HEK293 (cell line): ENCODE measurements around the gene KCNK3.

Experiments
- GLIS1 ChIP-seq: fragments of 450-650 bp; formaldehyde crosslinking; IDR thresholded peaks from 2 replicates; pipeline ENCODE4 v1.5.1; 2016; ENCODE audit warnings: missing biosample characterization, missing genetic modification characterization
- SETDB1 ChIP-seq: IDR thresholded peaks from one replicate; pipeline ENCODE4 v1.6.1; 2017; ENCODE audit warnings: mild to moderate bottlenecking, low read length, moderate library complexity, mixed read lengths; ENCODE audit not compliant: insufficient read length
- YY2 ChIP-seq: fragments of 450-650 bp; formaldehyde crosslinking; IDR thresholded peaks from 2 replicates; pipeline ENCODE4 v1.5.1; 2016; ENCODE audit warnings: missing biosample characterization, missing genetic modification characterization
- ZBTB1 ChIP-seq: fragments of 450-650 bp; formaldehyde crosslinking; IDR thresholded peaks from 2 replicates; pipeline ENCODE4 v1.5.1; 2016; ENCODE audit warnings: missing biosample characterization, missing genetic modification characterization
- ZFHX2 ChIP-seq: fragments of 450-650 bp; formaldehyde crosslinking; conservative IDR thresholded peaks from 2 replicates; pipeline ENCODE4 v1.5.1; 2016; ENCODE audit warnings: missing biosample characterization, missing genetic modification characterization
- ZNF146 ChIP-seq: fragments of 450-650 bp; formaldehyde crosslinking; IDR thresholded peaks from 2 replicates; pipeline ENCODE4 v1.5.1; 2016; ENCODE audit warnings: missing biosample characterization, missing genetic modification characterization
- ZNF148 ChIP-seq: fragments of 450-650 bp; formaldehyde crosslinking; IDR thresholded peaks from 2 replicates; pipeline ENCODE4 v1.5.0; 2017; ENCODE audit warnings: missing biosample characterization, missing genetic modification characterization, borderline replicate concordance
- ZNF211 ChIP-seq: fragments of 450-650 bp; formaldehyde crosslinking; IDR thresholded peaks from 2 replicates; pipeline ENCODE4 v1.5.1; 2016; ENCODE audit warnings: low read depth, missing biosample characterization, missing genetic modification characterization
- ZNF280C ChIP-seq: fragments of 450-650 bp; formaldehyde crosslinking; IDR thresholded peaks from 2 replicates; pipeline ENCODE4 v1.5.1; 2016; ENCODE audit warnings: missing biosample characterization, missing genetic modification characterization
- ZNF302 ChIP-seq: fragments of 450-650 bp; formaldehyde crosslinking; IDR thresholded peaks from 2 replicates; pipeline ENCODE4 v1.5.1; 2016; ENCODE audit warnings: missing biosample characterization, missing genetic modification characterization, low read depth
- ZNF335 ChIP-seq: fragments of 450-650 bp; formaldehyde crosslinking; conservative IDR thresholded peaks from 2 replicates; pipeline ENCODE4 v1.5.1; 2016; ENCODE audit warnings: missing biosample characterization, missing genetic modification characterization
- ZNF362 ChIP-seq: fragments of 450-650 bp; formaldehyde crosslinking; IDR thresholded peaks from 2 replicates; pipeline ENCODE4 v1.5.1; 2016; ENCODE audit warnings: missing biosample characterization, missing genetic modification characterization
- ZNF514 ChIP-seq: fragments of 450-650 bp; formaldehyde crosslinking; IDR thresholded peaks from 2 replicates; pipeline ENCODE4 v1.5.1; 2016; ENCODE audit warnings: missing biosample characterization, missing genetic modification characterization
- ZNF549 ChIP-seq: fragments of 450-650 bp; IDR thresholded peaks from 2 replicates; pipeline ENCODE4 v1.5.1; 2018; ENCODE audit warnings: missing biosample characterization, missing genetic modification characterization, mild to moderate bottlenecking, inconsistent platforms, moderate library complexity
- ZNF558 ChIP-seq: fragments of 450-650 bp; formaldehyde crosslinking; IDR thresholded peaks from 2 replicates; pipeline ENCODE4 v1.5.1; 2016; ENCODE audit warnings: missing biosample characterization, missing genetic modification characterization
- ZNF571 ChIP-seq: fragments of 450-650 bp; formaldehyde crosslinking; IDR thresholded peaks from 2 replicates; pipeline ENCODE4 v1.5.0; 2017; ENCODE audit warnings: missing biosample characterization, missing genetic modification characterization
- ZNF639 ChIP-seq: fragments of 450-650 bp; formaldehyde crosslinking; IDR thresholded peaks from 2 replicates; pipeline ENCODE4 v1.5.1; 2016; ENCODE audit warnings: missing biosample characterization, missing genetic modification characterization
- ZNF645 ChIP-seq: fragments of 450-650 bp; formaldehyde crosslinking; IDR thresholded peaks from 2 replicates; pipeline ENCODE4; 2016; ENCODE audit warnings: missing biosample characterization, missing genetic modification characterization
- ZNF704 ChIP-seq: fragments of 450-650 bp; formaldehyde crosslinking; IDR thresholded peaks from 2 replicates; pipeline ENCODE4 v1.5.1; 2016; ENCODE audit warnings: missing biosample characterization, missing genetic modification characterization
- ZNF707 ChIP-seq: fragments of 450-650 bp; formaldehyde crosslinking; IDR thresholded peaks from 2 replicates; pipeline ENCODE4 v1.5.1; 2016; ENCODE audit warnings: missing biosample characterization, missing genetic modification characterization
- ZSCAN16 ChIP-seq: fragments of 450-650 bp; formaldehyde crosslinking; IDR thresholded peaks from 2 replicates; pipeline ENCODE4 v1.5.1; 2016; ENCODE audit warnings: missing biosample characterization, missing genetic modification characterization
- ZSCAN4 ChIP-seq: fragments of 450-650 bp; formaldehyde crosslinking; IDR thresholded peaks from 2 replicates; pipeline ENCODE4 v1.5.1; 2017; ENCODE audit warnings: missing biosample characterization, missing genetic modification characterization

Gene KCNK3

GRCh38 chr2:26712486-26713465, 20.3 kb downstream of the KCNK3 start (continued):
- no peak for TF ChIP-seq ZNF280C (tag by site-specific recombination)
- TF ChIP-seq ZNF514 (tag by site-specific recombination): no peak
- no peak for TF ChIP-seq ZNF302
- no peak for TF ChIP-seq ZNF558 (tag by site-specific recombination)
- TF ChIP-seq ZNF704 (tag by site-specific recombination): no peak
- TF ChIP-seq ZNF211 (tag by site-specific recombination): no peak
- no peak for TF ChIP-seq YY2 (tag by site-specific recombination)
- no peak for TF ChIP-seq ZNF362
- TF ChIP-seq SETDB1: no peak
- peak; percentile 72 for TF ChIP-seq ZSCAN4 (tag by site-specific recombination)
- no peak for TF ChIP-seq ZNF549 (tag by site-specific recombination)
- no peak for TF ChIP-seq ZNF639 (tag by site-specific recombination)
- TF ChIP-seq ZNF335 (tag by site-specific recombination): no peak
- no peak for TF ChIP-seq ZNF148 (tag by site-specific recombination)
- no peak for TF ChIP-seq ZNF645 (tag by site-specific recombination)
- no peak for TF ChIP-seq ZNF707 (tag by site-specific recombination)
- peak; percentile 36 for TF ChIP-seq GLIS1 (tag by site-specific recombination)
- no peak for TF ChIP-seq ZSCAN16
- TF ChIP-seq ZFHX2: peak; percentile 91
- TF ChIP-seq ZNF146 (tag by site-specific recombination): no peak
- TF ChIP-seq ZNF571: no peak
- TF ChIP-seq ZBTB1: no peak
